Renal pelvis (tissue), 4 donors: ENCODE data around the gene CLDN24. TPM values are rescaled to one million over a fixed set of nuclear protein-coding genes. Genes with fewer than 3 reads are reported as not detected.

ENCODE experiments used
- DNase-seq: peaks from one replicate; pipeline ENCODE4 v3.0.0-alpha.2; 2013
- polyA plus RNA-seq, 3 donors: library from polyadenylated mRNA; unstranded; fragments of 120-200 nt; gene quantifications; one replicate each; pipeline ENCODE4 v1.2.1, GENCODE V29; 2013; ENCODE audit not compliant: insufficient read length in 3 of 3

CLDN24 gene
- polyA plus RNA-seq, 3 donors, result 0.64 TPM; not detected in 2

DNA sequence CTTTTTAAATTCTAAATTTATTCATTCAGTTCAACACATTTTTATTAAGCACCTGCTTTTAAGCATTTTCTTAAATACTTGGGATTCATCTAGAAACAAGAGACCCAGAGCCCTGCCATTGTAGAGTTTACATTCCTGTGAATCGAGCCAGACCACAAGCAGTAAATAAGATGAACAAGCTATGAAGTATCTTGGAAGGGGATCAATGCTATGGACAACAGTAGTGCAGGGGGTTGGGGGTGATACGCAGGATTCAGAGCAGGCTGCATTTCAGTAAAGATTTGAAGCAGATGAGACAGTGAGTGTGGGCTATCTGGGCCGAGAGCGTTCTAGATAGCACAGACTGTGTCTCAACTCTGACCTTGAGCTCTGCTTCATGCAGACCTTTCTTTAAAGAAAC is 37.3 kb downstream of the CLDN24 start:
- DNase-seq, result peak; percentile 46

DNA sequence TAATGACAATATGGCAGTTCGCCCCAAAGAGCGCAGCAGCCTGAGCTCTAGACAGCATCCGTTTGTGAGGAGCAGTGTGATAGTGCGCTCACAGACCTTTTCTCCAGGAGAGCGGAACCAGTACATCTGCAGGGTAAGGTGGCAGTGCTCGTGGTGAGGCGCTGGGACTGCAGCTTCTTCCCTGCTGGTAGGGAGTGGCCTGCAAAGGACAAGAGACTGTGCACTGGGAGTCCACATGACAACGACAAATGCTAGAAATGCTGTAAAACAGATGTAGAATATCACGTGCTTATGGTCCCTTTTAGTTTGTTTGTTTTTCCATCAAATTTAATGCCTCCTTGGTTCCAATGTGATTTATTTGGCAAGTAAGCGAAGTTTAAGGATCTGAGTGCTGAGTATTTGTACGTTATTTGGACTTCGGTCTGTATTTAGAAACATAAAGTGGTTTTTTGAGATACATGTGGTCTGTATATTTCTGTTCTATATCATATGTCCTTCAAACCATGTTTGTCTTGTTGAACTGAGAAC is 37.9 kb downstream of the CLDN24 start:
- peak; percentile 72 for DNase-seq

DNA sequence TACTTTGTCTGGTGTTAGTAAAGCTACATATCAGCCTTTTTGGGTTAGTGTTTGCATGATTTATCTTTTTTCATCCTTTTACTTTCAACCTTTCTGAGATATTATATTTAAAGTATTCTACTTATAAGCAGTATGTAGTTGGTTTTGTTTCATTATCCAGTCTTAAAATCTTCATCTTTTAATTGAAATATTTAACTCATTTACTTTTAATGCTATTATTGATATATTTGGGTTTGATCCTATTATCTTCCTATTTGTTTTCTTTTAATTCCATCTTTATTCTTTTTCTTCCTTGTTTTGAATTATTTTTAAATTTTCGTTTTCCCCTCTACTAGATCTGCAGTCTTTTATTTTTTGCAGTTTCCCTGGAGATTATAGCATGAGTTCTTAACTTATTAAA is 46.1 kb downstream of the CLDN24 start:
- no peak for DNase-seq

DNA sequence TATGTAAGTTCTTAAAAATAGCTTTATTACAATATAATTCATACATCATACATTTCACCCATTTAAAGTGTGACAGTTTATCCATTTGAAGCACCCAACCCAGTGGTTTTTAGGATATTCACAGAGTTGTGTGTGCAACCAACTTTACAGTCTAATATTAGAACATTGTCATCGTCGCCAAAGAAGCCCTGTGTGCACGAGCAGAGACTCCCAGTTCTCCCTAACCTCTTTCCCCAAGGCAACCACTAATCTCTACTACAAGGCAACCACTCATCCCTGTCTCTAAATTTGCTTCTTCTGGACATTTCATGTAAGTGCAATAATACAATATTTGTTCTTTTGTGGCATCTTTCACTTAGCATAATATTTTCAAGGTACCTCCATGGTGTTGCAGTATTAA is 49.8 kb downstream of the CLDN24 start:
- no peak for DNase-seq

Other genes with a start within 250 kb of the CLDN24 start
- gene WWC2, start 223.2 kb downstream of the CLDN24 start, polyA plus RNA-seq, result 10 to 100 TPM; 50.2 to 73.6 (median 65.2) TPM
- 1 to 10 TPM in 1 of 3 donors, under 1 TPM in 2; 0.41 to 1.0 (median 0.54) TPM for gene CLDN22, start 2.1 kb downstream of the CLDN24 start, polyA plus RNA-seq
- gene CDKN2AIP, start 122.2 kb upstream of the CLDN24 start, polyA plus RNA-seq, result 10 to 100 TPM; 33.7 to 35.0 (median 34.0) TPM
- 10 to 100 TPM; 20.0 to 25.8 (median 25.4) TPM for gene ING2, start 182.6 kb upstream of the CLDN24 start, polyA plus RNA-seq